H9 (cell line): Measurements from ENCODE around the gene SYK. TPM values are rescaled to one million over a fixed set of nuclear protein-coding genes. Genes with fewer than 3 reads are reported as not detected.

ENCODE experiments used
- DNase-seq: peaks from one replicate; pipeline ENCODE4 v3.0.0-alpha.2; 2017
- H2AFZ ChIP-seq: one replicate; pipeline ENCODE4 v1.6.1; 2013; ENCODE audit warnings: mild to moderate bottlenecking, low read length, control low read depth, moderate library complexity
- H2AK5ac ChIP-seq: 2 replicates; pipeline ENCODE4 v1.6.1; 2013; ENCODE audit warnings: low read length, control low read depth, mixed read lengths; ENCODE audit not compliant: insufficient read length
- H2BK120ac ChIP-seq: one replicate; pipeline ENCODE4 v1.6.1; 2013; ENCODE audit warnings: low read depth, mild to moderate bottlenecking, low read length, control low read depth, inconsistent platforms; ENCODE audit not compliant: poor library complexity, severe bottlenecking
- H2BK12ac ChIP-seq: 2 replicates; pipeline ENCODE4 v1.6.1; 2013; ENCODE audit warnings: low read length, control low read depth, mixed read lengths, low read depth; ENCODE audit not compliant: insufficient read length
- H2BK15ac ChIP-seq: 2 replicates; pipeline ENCODE4 v1.6.1; 2013; ENCODE audit warnings: low read depth, low read length, control low read depth
- H2BK20ac ChIP-seq: one replicate; pipeline ENCODE4 v1.6.1; 2013; ENCODE audit warnings: low read depth, mild to moderate bottlenecking, low read length, control low read depth, inconsistent platforms; ENCODE audit not compliant: poor library complexity, severe bottlenecking
- H2BK5ac ChIP-seq: 2 replicates; pipeline ENCODE4 v1.6.1; 2013; ENCODE audit warnings: low read length, control low read depth, mixed read lengths; ENCODE audit not compliant: insufficient read length
- H3K14ac ChIP-seq: 2 replicates; pipeline ENCODE4 v1.6.1; 2013; ENCODE audit warnings: low read length, control low read depth; ENCODE audit not compliant: insufficient read depth
- H3K18ac ChIP-seq: 2 replicates; pipeline ENCODE4 v1.6.1; 2013; ENCODE audit warnings: low read depth, mild to moderate bottlenecking, mixed read lengths, low read length, control low read depth; ENCODE audit not compliant: insufficient read length
- H3K23ac ChIP-seq: 2 replicates; pipeline ENCODE4 v1.6.1; 2013; ENCODE audit warnings: low read length, control low read depth, mixed read lengths, low read depth; ENCODE audit not compliant: insufficient read length
- H3K23me2 ChIP-seq: 2 replicates; pipeline ENCODE4 v1.6.1; 2013; ENCODE audit warnings: low read depth, mild to moderate bottlenecking, mixed read lengths, low read length, control low read depth; ENCODE audit not compliant: insufficient read length, poor library complexity, severe bottlenecking
- H3K27ac ChIP-seq: 2 replicates; pipeline ENCODE4 v1.5.1; 2013; ENCODE audit warnings: low read length, control low read depth, mixed read lengths, low read depth; ENCODE audit not compliant: insufficient read length
- H3K27me3 ChIP-seq: 2 replicates; pipeline ENCODE4 v1.6.1; 2013; ENCODE audit warnings: low read length, control low read depth, inconsistent platforms; ENCODE audit not compliant: insufficient read depth
- H3K4ac ChIP-seq: 2 replicates; pipeline ENCODE4 v1.6.1; 2013; ENCODE audit warnings: low read depth, mild to moderate bottlenecking, control low read depth, inconsistent platforms, low read length, moderate library complexity
- H3K4me1 ChIP-seq: 2 replicates; pipeline ENCODE4 v1.6.1; 2013; ENCODE audit warnings: low read length, control low read depth, inconsistent platforms; ENCODE audit not compliant: insufficient read depth
- H3K4me2 ChIP-seq: 2 replicates; pipeline ENCODE4 v1.6.1; 2013; ENCODE audit warnings: low read length, control low read depth, mixed read lengths; ENCODE audit not compliant: insufficient read length, insufficient read depth
- H3K56ac ChIP-seq: 2 replicates; pipeline ENCODE4 v1.6.1; 2013; ENCODE audit warnings: low read depth, mild to moderate bottlenecking, mixed read lengths, low read length, control low read depth; ENCODE audit not compliant: insufficient read length
- H3K79me1 ChIP-seq: 2 replicates; pipeline ENCODE4 v1.6.1; 2013; ENCODE audit warnings: low read depth, mild to moderate bottlenecking, moderate library complexity, low read length, control low read depth, inconsistent platforms; ENCODE audit not compliant: insufficient read depth, poor library complexity, severe bottlenecking
- H3K79me2 ChIP-seq: 2 replicates; pipeline ENCODE4 v1.6.1; 2013; ENCODE audit warnings: low read length, control low read depth, inconsistent platforms; ENCODE audit not compliant: insufficient read depth
- H3K9ac ChIP-seq: 2 replicates; pipeline ENCODE4 v1.6.1; 2013; ENCODE audit warnings: low read length, control low read depth, mixed read lengths; ENCODE audit not compliant: insufficient read length; ENCODE audit errors: extremely low read depth
- H3K9me3 ChIP-seq: one replicate; pipeline ENCODE4 v1.6.1; 2013; ENCODE audit warnings: low read depth, low read length, inconsistent platforms; ENCODE audit not compliant: control insufficient read depth
- H3T11ph ChIP-seq: one replicate; pipeline ENCODE4 v1.6.1; 2013; ENCODE audit warnings: mild to moderate bottlenecking, low read length, control low read depth, inconsistent platforms
- H4K20me1 ChIP-seq: one replicate; pipeline ENCODE4 v1.6.1; 2013; ENCODE audit not compliant: control insufficient read depth, insufficient read length, insufficient read depth
- H4K5ac ChIP-seq: 2 replicates; pipeline ENCODE4 v1.6.1; 2013; ENCODE audit warnings: low read depth, mild to moderate bottlenecking, mixed read lengths, low read length, control low read depth; ENCODE audit not compliant: insufficient read length
- H4K8ac ChIP-seq: replicated peaks from 2 replicates; pipeline ENCODE4 v1.6.1; 2013; ENCODE audit warnings: low read length, control low read depth, mixed read lengths, low read depth; ENCODE audit not compliant: insufficient read length
- H4K91ac ChIP-seq: 2 replicates; pipeline ENCODE4 v1.6.1; 2013; ENCODE audit warnings: low read depth, mild to moderate bottlenecking, moderate library complexity, mixed read lengths, low read length, control low read depth; ENCODE audit not compliant: insufficient read length
- H3K27ac Mint-ChIP-seq, 3 experiments: 2 replicates in 2 of 3; 3 replicates in 1 of 3; pipeline ENCODE4 v1.8.0; 2020 to 2021; ENCODE audit warnings: mixed read lengths in 3 of 3, mild to moderate bottlenecking in 1 of 3, moderate library complexity in 1 of 3
- H3K27me3 Mint-ChIP-seq: 2 replicates; pipeline ENCODE4 v1.8.0; 2021; ENCODE audit warnings: low read depth, mild to moderate bottlenecking, moderate library complexity, mixed read lengths
- H3K36me3 Mint-ChIP-seq, 3 experiments: 2 replicates in 2 of 3; 3 replicates in 1 of 3; pipeline ENCODE4 v1.8.0; 2020 to 2021; ENCODE audit warnings: low read depth in 3 of 3, mixed read lengths in 3 of 3; ENCODE audit not compliant: insufficient read depth in 1 of 3
- H3K4me1 Mint-ChIP-seq, 2 experiments: 2 replicates each; pipeline ENCODE4 v1.8.0; 2020; ENCODE audit warnings: mixed read lengths in 2 of 2
- H3K4me3 Mint-ChIP-seq, 2 experiments: 2 replicates in 1 of 2; 3 replicates in 1 of 2; pipeline ENCODE4 v1.8.0; 2020 to 2021; ENCODE audit warnings: mild to moderate bottlenecking in 2 of 2, mixed read lengths in 2 of 2, moderate library complexity in 1 of 2
- H3K9me3 Mint-ChIP-seq, 2 experiments: 2 replicates in 1 of 2; 3 replicates in 1 of 2; pipeline ENCODE4 v1.8.0; 2020; ENCODE audit warnings: mild to moderate bottlenecking in 2 of 2, mixed read lengths in 2 of 2, moderate library complexity in 1 of 2
- total RNA-seq: library from RNA; stranded (reverse); gene quantifications from 2 replicates; pipeline ENCODE4 v1.2.1, GENCODE V29; 2021
- TF ChIP-seq, protein P1 (sequence below): fragments of 200-600 bp; sonication (generic); conservative IDR thresholded peaks from 3 replicates; pipeline ENCODE4 v1.8.0; 2021; ENCODE audit warnings: antibody characterized with exemption, mild to moderate bottlenecking

The SYK gene
- total RNA-seq, 1 experiment from 2014 or later = 7.9 TPM

DNA sequence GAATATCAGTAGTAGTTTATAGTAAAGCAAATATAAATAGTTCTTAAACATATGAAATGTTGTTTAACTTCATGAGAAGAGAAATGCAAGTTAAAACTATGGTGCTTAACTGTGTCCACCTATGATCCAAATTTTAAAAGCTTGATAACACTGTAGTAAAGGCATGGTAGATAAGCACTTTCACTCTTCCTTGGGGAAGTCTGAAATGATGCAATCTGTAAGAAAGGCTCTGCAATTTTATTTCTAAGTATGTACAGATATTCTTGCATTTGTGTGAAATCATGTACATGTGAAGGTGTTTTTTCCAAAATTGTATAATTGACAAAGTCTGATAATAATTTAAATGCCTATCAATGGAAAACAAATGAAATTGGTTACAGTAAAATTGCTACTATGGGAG, 66.9 kb downstream of the SYK start:
- Histone ChIP-seq H2BK12ac (no peak overlapping the region), H3T11ph (no peak overlapping the region), H4K91ac (no peak overlapping the region), H2AK5ac (no peak overlapping the region), H3K79me2 (no peaks in the 10 kb centered on the region), H3K56ac (no peak overlapping the region), H2BK15ac (no peak overlapping the region), H3K9ac (no peak overlapping the region), H2BK120ac (no peak overlapping the region), H3K9me3 (no peaks in the 10 kb centered on the region), H4K8ac (no peak overlapping the region), H3K27ac (no peak overlapping the region), H3K18ac (no peak overlapping the region), H3K4me2 (no peak overlapping the region), H3K4ac (no peak overlapping the region), H3K23ac (no peak overlapping the region), H3K23me2 (no peaks in the 10 kb centered on the region), H3K14ac (no peak overlapping the region), H4K5ac (no peak overlapping the region), H3K27me3 (no peaks in the 10 kb centered on the region), H2AFZ (no peak overlapping the region), H4K20me1 (no peaks in the 10 kb centered on the region), H2BK20ac (no peak overlapping the region), H3K4me1 (no peaks in the 10 kb centered on the region), H2BK5ac (no peak overlapping the region), H3K79me1 (no peaks in the 10 kb centered on the region)
- Mint-ChIP-seq H3K4me3 (no peak overlapping the region), H3K36me3 (no peaks in the 10 kb centered on the region), H3K4me1 (peaks cover 7 to 15% of the 10 kb centered on the region in 2 experiments), H3K9me3 (no peaks in the 10 kb centered on the region), H3K27me3 (no peaks in the 10 kb centered on the region), H3K27ac (no peak overlapping the region)
- TF ChIP-seq, protein P1, sequence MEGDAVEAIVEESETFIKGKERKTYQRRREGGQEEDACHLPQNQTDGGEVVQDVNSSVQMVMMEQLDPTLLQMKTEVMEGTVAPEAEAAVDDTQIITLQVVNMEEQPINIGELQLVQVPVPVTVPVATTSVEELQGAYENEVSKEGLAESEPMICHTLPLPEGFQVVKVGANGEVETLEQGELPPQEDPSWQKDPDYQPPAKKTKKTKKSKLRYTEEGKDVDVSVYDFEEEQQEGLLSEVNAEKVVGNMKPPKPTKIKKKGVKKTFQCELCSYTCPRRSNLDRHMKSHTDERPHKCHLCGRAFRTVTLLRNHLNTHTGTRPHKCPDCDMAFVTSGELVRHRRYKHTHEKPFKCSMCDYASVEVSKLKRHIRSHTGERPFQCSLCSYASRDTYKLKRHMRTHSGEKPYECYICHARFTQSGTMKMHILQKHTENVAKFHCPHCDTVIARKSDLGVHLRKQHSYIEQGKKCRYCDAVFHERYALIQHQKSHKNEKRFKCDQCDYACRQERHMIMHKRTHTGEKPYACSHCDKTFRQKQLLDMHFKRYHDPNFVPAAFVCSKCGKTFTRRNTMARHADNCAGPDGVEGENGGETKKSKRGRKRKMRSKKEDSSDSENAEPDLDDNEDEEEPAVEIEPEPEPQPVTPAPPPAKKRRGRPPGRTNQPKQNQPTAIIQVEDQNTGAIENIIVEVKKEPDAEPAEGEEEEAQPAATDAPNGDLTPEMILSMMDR = no peak
- no peak for DNase-seq
